Activated T-helper 17 cell treated with anti-CD3 and anti-CD28 coated beads, Interleukin-2, amount 50 U/mL, for 72 hours (primary cell): ENCODE measurements around the gene ARHGAP15. TPM values are rescaled to one million over a fixed set of nuclear protein-coding genes. Genes with fewer than 3 reads are reported as not detected.
A peak's percentile ranks its signal among the peaks of the same experiment; 100 is the strongest.

ENCODE experiments used
- ATAC-seq: fragments of 150-1000 bp; cut with Tn5 transposase; replicated peaks from 2 replicates; pipeline ENCODE4 v1.10.0; 2021; ENCODE audit warnings: mild to moderate bottlenecking, moderate library complexity
- H3K27ac Mint-ChIP-seq: one replicate; pipeline ENCODE4 v1.8.0; 2022; ENCODE audit warnings: mixed read lengths
- H3K27me3 Mint-ChIP-seq: one replicate; pipeline ENCODE4 v1.8.0; 2022; ENCODE audit warnings: mixed read lengths
- H3K36me3 Mint-ChIP-seq: one replicate; pipeline ENCODE4 v1.8.0; 2022; ENCODE audit warnings: low read depth, mild to moderate bottlenecking, mixed read lengths
- H3K4me1 Mint-ChIP-seq: one replicate; pipeline ENCODE4 v1.8.0; 2022; ENCODE audit warnings: mixed read lengths
- H3K4me3 Mint-ChIP-seq: one replicate; pipeline ENCODE4 v1.8.0; 2022; ENCODE audit warnings: mild to moderate bottlenecking, mixed read lengths
- H3K9me3 Mint-ChIP-seq: one replicate; pipeline ENCODE4 v1.8.0; 2022; ENCODE audit warnings: mixed read lengths
- total RNA-seq, 2 donors: library from RNA; stranded (reverse); gene quantifications; one replicate each; pipeline ENCODE4 v1.2.3, GENCODE V29; 2022

The ARHGAP15 gene
- total RNA-seq, 2 donors from 2014 or later = 93.3 to 98.3 TPM

- ATAC-seq = no peak
- H3K27me3 Mint-ChIP-seq = no peaks in the 10 kb centered on the region
- H3K9me3 Mint-ChIP-seq = no peaks in the 10 kb centered on the region
- H3K4me1 Mint-ChIP-seq = peaks cover 19% of the 10 kb centered on the region
- H3K4me3 Mint-ChIP-seq = no peak overlapping the region
- peaks cover 14% of the 10 kb centered on the region for H3K36me3 Mint-ChIP-seq
- no peak overlapping the region for H3K27ac Mint-ChIP-seq
These were observed 227.7 kb downstream of the ARHGAP15 start for GRCh38 chr2:143356736-143357446.

- H3K27me3 Mint-ChIP-seq = no peaks in the 10 kb centered on the region
- H3K9me3 Mint-ChIP-seq = no peaks in the 10 kb centered on the region
- peaks cover 22% of the 10 kb centered on the region for H3K36me3 Mint-ChIP-seq
- no peak for ATAC-seq
- peaks cover 25% of the 10 kb centered on the region for H3K4me1 Mint-ChIP-seq
- no peak overlapping the region for H3K27ac Mint-ChIP-seq
- H3K4me3 Mint-ChIP-seq = no peak overlapping the region
These were observed 228.7 kb downstream of the ARHGAP15 start for GRCh38 chr2:143357966-143358365.

- Mint-ChIP-seq H3K27me3 (no peaks in the 10 kb centered on the region), H3K4me3 (no peak overlapping the region), H3K27ac (no peak overlapping the region), H3K4me1 (peaks cover 23% of the 10 kb centered on the region), H3K9me3 (no peaks in the 10 kb centered on the region), H3K36me3 (peaks cover 14% of the 10 kb centered on the region)
- no peak for ATAC-seq
These were observed 232.1 kb downstream of the ARHGAP15 start for GRCh38 chr2:143361346-143361745.

- no peak for ATAC-seq
- no peaks in the 10 kb centered on the region for H3K9me3 Mint-ChIP-seq
- peak overlapping the region; percentile 44 for H3K27ac Mint-ChIP-seq
- H3K4me1 Mint-ChIP-seq = peaks cover 14% of the 10 kb centered on the region
- H3K4me3 Mint-ChIP-seq = no peak overlapping the region
- H3K27me3 Mint-ChIP-seq = no peaks in the 10 kb centered on the region
- peaks cover 13% of the 10 kb centered on the region for H3K36me3 Mint-ChIP-seq
These were observed 242.4 kb downstream of the ARHGAP15 start for GRCh38 chr2:143371616-143372015.

- ATAC-seq = no peak
- H3K36me3 Mint-ChIP-seq = peaks cover 13% of the 10 kb centered on the region
- H3K4me1 Mint-ChIP-seq = peaks cover 2% of the 10 kb centered on the region
- no peaks in the 10 kb centered on the region for H3K9me3 Mint-ChIP-seq
- no peak overlapping the region for H3K4me3 Mint-ChIP-seq
- no peaks in the 10 kb centered on the region for H3K27me3 Mint-ChIP-seq
- H3K27ac Mint-ChIP-seq = no peak overlapping the region
These were observed 246.2 kb downstream of the ARHGAP15 start for GRCh38 chr2:143375384-143375880.

- H3K4me1 Mint-ChIP-seq = peaks cover 7% of the 10 kb centered on the region
- H3K27me3 Mint-ChIP-seq = no peaks in the 10 kb centered on the region
- no peak for ATAC-seq
- H3K27ac Mint-ChIP-seq = no peak overlapping the region
- no peaks in the 10 kb centered on the region for H3K9me3 Mint-ChIP-seq
- no peak overlapping the region for H3K4me3 Mint-ChIP-seq
- peaks cover 6% of the 10 kb centered on the region for H3K36me3 Mint-ChIP-seq
These were observed 249.8 kb downstream of the ARHGAP15 start for GRCh38 chr2:143378996-143379395.

GRCh38 chr2:143379955-143380354, 250.7 kb downstream of the ARHGAP15 start:
- no peak overlapping the region for H3K4me3 Mint-ChIP-seq
- peaks cover 7% of the 10 kb centered on the region for H3K4me1 Mint-ChIP-seq
- H3K9me3 Mint-ChIP-seq = no peaks in the 10 kb centered on the region
- no peaks in the 10 kb centered on the region for H3K36me3 Mint-ChIP-seq
- ATAC-seq = no peak
- no peaks in the 10 kb centered on the region for H3K27me3 Mint-ChIP-seq
- H3K27ac Mint-ChIP-seq = no peak overlapping the region

- no peak for ATAC-seq
- Mint-ChIP-seq H3K27me3 (no peaks in the 10 kb centered on the region), H3K9me3 (no peaks in the 10 kb centered on the region), H3K27ac (no peak overlapping the region), H3K4me1 (peaks cover 9% of the 10 kb centered on the region), H3K4me3 (no peak overlapping the region), H3K36me3 (no peaks in the 10 kb centered on the region)
These were observed 253.4 kb downstream of the ARHGAP15 start for GRCh38 chr2:143382573-143382972.

GRCh38 chr2:143383016-143383415, 253.8 kb downstream of the ARHGAP15 start:
- H3K27me3 Mint-ChIP-seq = no peaks in the 10 kb centered on the region
- ATAC-seq = no peak
- H3K4me1 Mint-ChIP-seq = peaks cover 13% of the 10 kb centered on the region
- H3K36me3 Mint-ChIP-seq = no peaks in the 10 kb centered on the region
- H3K9me3 Mint-ChIP-seq = no peaks in the 10 kb centered on the region
- H3K4me3 Mint-ChIP-seq = no peak overlapping the region
- no peak overlapping the region for H3K27ac Mint-ChIP-seq

GRCh38 chr2:143384111-143384510, 254.9 kb downstream of the ARHGAP15 start:
- Mint-ChIP-seq H3K9me3 (no peaks in the 10 kb centered on the region), H3K27ac (no peak overlapping the region), H3K36me3 (peaks cover 2% of the 10 kb centered on the region), H3K27me3 (no peaks in the 10 kb centered on the region), H3K4me3 (no peak overlapping the region), H3K4me1 (peaks cover 13% of the 10 kb centered on the region)
- ATAC-seq = no peak

GRCh38 chr2:143390171-143390570, 261.0 kb downstream of the ARHGAP15 start:
- Mint-ChIP-seq H3K36me3 (peaks cover 17% of the 10 kb centered on the region), H3K27me3 (no peaks in the 10 kb centered on the region), H3K4me3 (no peak overlapping the region), H3K9me3 (no peaks in the 10 kb centered on the region), H3K27ac (no peak overlapping the region), H3K4me1 (peaks cover 19% of the 10 kb centered on the region)
- ATAC-seq = no peak

- H3K27me3 Mint-ChIP-seq = no peaks in the 10 kb centered on the region
- H3K9me3 Mint-ChIP-seq = no peaks in the 10 kb centered on the region
- ATAC-seq = peak; percentile 55
- peaks cover 32% of the 10 kb centered on the region for H3K4me1 Mint-ChIP-seq
- H3K36me3 Mint-ChIP-seq = peaks cover 17% of the 10 kb centered on the region
- no peak overlapping the region for H3K27ac Mint-ChIP-seq
- no peak overlapping the region for H3K4me3 Mint-ChIP-seq
These were observed 263.1 kb downstream of the ARHGAP15 start for GRCh38 chr2:143392358-143392757.

GRCh38 chr2:143394062-143394461, 264.8 kb downstream of the ARHGAP15 start:
- peaks cover 32% of the 10 kb centered on the region for H3K4me1 Mint-ChIP-seq
- H3K27me3 Mint-ChIP-seq = no peaks in the 10 kb centered on the region

GRCh38 chr2:143397884-143398614, 268.8 kb downstream of the ARHGAP15 start:
- Mint-ChIP-seq H3K4me1 (peaks cover 36% of the 10 kb centered on the region), H3K4me3 (peak overlapping the region; percentile 55)
- peak; percentile 94 for ATAC-seq

More at GRCh38 chr2:143394062-143394461, 264.8 kb downstream of the ARHGAP15 start:
- ATAC-seq = no peak
- Mint-ChIP-seq H3K4me3 (no peak overlapping the region), H3K9me3 (no peaks in the 10 kb centered on the region), H3K36me3 (peaks cover 16% of the 10 kb centered on the region), H3K27ac (peak overlapping the region; percentile 14)

GRCh38 chr2:143398781-143399180, 269.6 kb downstream of the ARHGAP15 start:
- no peaks in the 10 kb centered on the region for H3K36me3 Mint-ChIP-seq
- peak overlapping the region; percentile 24 for H3K27ac Mint-ChIP-seq
- peak overlapping the region; percentile 55 for H3K4me3 Mint-ChIP-seq
- no peaks in the 10 kb centered on the region for H3K9me3 Mint-ChIP-seq
- no peak for ATAC-seq
- H3K27me3 Mint-ChIP-seq = no peaks in the 10 kb centered on the region
- peaks cover 36% of the 10 kb centered on the region for H3K4me1 Mint-ChIP-seq

More at GRCh38 chr2:143397884-143398614, 268.8 kb downstream of the ARHGAP15 start:
- no peaks in the 10 kb centered on the region for H3K27me3 Mint-ChIP-seq
- H3K27ac Mint-ChIP-seq = peak overlapping the region; percentile 24
- H3K9me3 Mint-ChIP-seq = no peaks in the 10 kb centered on the region
- no peaks in the 10 kb centered on the region for H3K36me3 Mint-ChIP-seq
